NB4 (cell line): ENCODE measurements around the gene RUSC1.
"Not testable (repeated sequence)": the region's sequence is repeated elsewhere in the genome, so short reads cannot be mapped to it uniquely, and the experiment has no call there.

Experiments
- POLR2A ChIP-seq: IDR thresholded peaks from 2 replicates; pipeline ENCODE4 v1.6.1; 2011; ENCODE audit warnings: mild to moderate bottlenecking; ENCODE audit not compliant: insufficient read length; ENCODE audit errors: extremely low read depth
- TF ChIP-seq, protein P1 (sequence below): IDR thresholded peaks from one replicate; pipeline ENCODE4 v1.5.1; 2012; ENCODE audit warnings: low read depth, low read length
- TF ChIP-seq, protein P2 (sequence below): IDR thresholded peaks from 2 replicates; pipeline ENCODE4 v1.6.1; 2011; ENCODE audit warnings: low read depth, low read length

- not testable (repeated sequence) for TF ChIP-seq POLR2A
- TF ChIP-seq, protein P1, sequence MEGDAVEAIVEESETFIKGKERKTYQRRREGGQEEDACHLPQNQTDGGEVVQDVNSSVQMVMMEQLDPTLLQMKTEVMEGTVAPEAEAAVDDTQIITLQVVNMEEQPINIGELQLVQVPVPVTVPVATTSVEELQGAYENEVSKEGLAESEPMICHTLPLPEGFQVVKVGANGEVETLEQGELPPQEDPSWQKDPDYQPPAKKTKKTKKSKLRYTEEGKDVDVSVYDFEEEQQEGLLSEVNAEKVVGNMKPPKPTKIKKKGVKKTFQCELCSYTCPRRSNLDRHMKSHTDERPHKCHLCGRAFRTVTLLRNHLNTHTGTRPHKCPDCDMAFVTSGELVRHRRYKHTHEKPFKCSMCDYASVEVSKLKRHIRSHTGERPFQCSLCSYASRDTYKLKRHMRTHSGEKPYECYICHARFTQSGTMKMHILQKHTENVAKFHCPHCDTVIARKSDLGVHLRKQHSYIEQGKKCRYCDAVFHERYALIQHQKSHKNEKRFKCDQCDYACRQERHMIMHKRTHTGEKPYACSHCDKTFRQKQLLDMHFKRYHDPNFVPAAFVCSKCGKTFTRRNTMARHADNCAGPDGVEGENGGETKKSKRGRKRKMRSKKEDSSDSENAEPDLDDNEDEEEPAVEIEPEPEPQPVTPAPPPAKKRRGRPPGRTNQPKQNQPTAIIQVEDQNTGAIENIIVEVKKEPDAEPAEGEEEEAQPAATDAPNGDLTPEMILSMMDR, result not testable (repeated sequence)
- TF ChIP-seq, protein P2, sequence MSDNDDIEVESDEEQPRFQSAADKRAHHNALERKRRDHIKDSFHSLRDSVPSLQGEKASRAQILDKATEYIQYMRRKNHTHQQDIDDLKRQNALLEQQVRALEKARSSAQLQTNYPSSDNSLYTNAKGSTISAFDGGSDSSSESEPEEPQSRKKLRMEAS, result not testable (repeated sequence)
Measured at GRCh38 chr1:155328856-155329255, 8.2 kb downstream of the RUSC1 start.
